NCI-H187 treated with DMSO at 0.1 percent for 48 hours (cell line): Measurements from ENCODE around the gene NLRP6.
"Not testable (repeated sequence)": the region's sequence is repeated elsewhere in the genome, so short reads cannot be mapped to it uniquely, and the experiment has no call there.

ENCODE experiments used
- DNase-seq: peaks from one replicate; lab custom pipeline; 2025; lab: John Stamatoyannopoulos, UW

NLRP6 gene

GRCh38 chr11:278001-278951, at the start of gene NLRP6:
Gene NLRP6, plus strand, starts transcription at chr11:278407. Its CDS starts 163 bp downstream, at chr11:278570.
- no peak for DNase-seq

GRCh38 chr11:230431-230830, 47.8 kb upstream of the NLRP6 start:
- DNase-seq: no peak

- DNase-seq: no peak
These were observed 45.2 kb upstream of the NLRP6 start for GRCh38 chr11:232783-233565.

GRCh38 chr11:235180-235579, 43.0 kb upstream of the NLRP6 start:
- no peak for DNase-seq

GRCh38 chr11:235609-235996, 42.6 kb upstream of the NLRP6 start:
- no peak for DNase-seq

- DNase-seq: peak; percentile 60
These were observed 42.0 kb upstream of the NLRP6 start, which contains the start of gene SIRT3 for GRCh38 chr11:235997-236773. Gene SIRT3, minus strand, starts transcription at chr11:236342. Its CDS starts 14 bp downstream, at chr11:236328.

GRCh38 chr11:236774-237767, 41.1 kb upstream of the NLRP6 start, which contains the start of gene PSMD13:
Gene PSMD13, plus strand, starts transcription at chr11:236976. Its CDS starts 74 bp downstream, at chr11:237050.
- peak; percentile 8 for DNase-seq

GRCh38 chr11:238346-238745, 39.9 kb upstream of the NLRP6 start:
- DNase-seq: not testable (repeated sequence)

- no peak for DNase-seq
These were observed 37.9 kb upstream of the NLRP6 start for GRCh38 chr11:240315-240714.

- no peak for DNase-seq
These were observed 36.6 kb upstream of the NLRP6 start for GRCh38 chr11:241634-242033.

- no peak for DNase-seq
These were observed 33.8 kb upstream of the NLRP6 start for GRCh38 chr11:244376-244775.

- DNase-seq: no peak
These were observed 29.1 kb upstream of the NLRP6 start for GRCh38 chr11:249062-249461.

- no peak for DNase-seq
These were observed 27.9 kb upstream of the NLRP6 start for GRCh38 chr11:250274-250673.

- no peak for DNase-seq
These were observed 27.4 kb upstream of the NLRP6 start for GRCh38 chr11:250740-251299.

GRCh38 chr11:251550-251949, 26.7 kb upstream of the NLRP6 start:
- DNase-seq: no peak

- DNase-seq: no peak
These were observed 25.5 kb upstream of the NLRP6 start for GRCh38 chr11:252666-253065.

- no peak for DNase-seq
These were observed 24.9 kb upstream of the NLRP6 start for GRCh38 chr11:253160-253885.

GRCh38 chr11:253886-254270, 24.3 kb upstream of the NLRP6 start:
- DNase-seq: no peak

- DNase-seq: no peak
These were observed 23.0 kb upstream of the NLRP6 start for GRCh38 chr11:255176-255575.

- DNase-seq: no peak
These were observed 22.4 kb upstream of the NLRP6 start for GRCh38 chr11:255816-256215.
